NCI-H69 (cell line): ENCODE data around the gene PSD2.

Experiments
- DNase-seq: peaks from one replicate; lab custom pipeline; 2025; lab: John Stamatoyannopoulos, UW

The PSD2 gene

GRCh38 chr5:139795074-139796001, at the start of gene PSD2:
PSD2 (plus strand) TSS chr5:139795808; CDS start chr5:139809441, 13,633 bp downstream.
- peak; percentile 78 for DNase-seq

- peak; percentile 89 for DNase-seq
Observed at GRCh38 chr5:139746691-139747582, 48.7 kb upstream of the PSD2 start.

- peak; percentile 86 for DNase-seq
Observed at GRCh38 chr5:139747583-139748504, 47.8 kb upstream of the PSD2 start.

GRCh38 chr5:139748505-139748826, 47.1 kb upstream of the PSD2 start:
- DNase-seq = peak; percentile 67

- peak; percentile 65 for DNase-seq
Observed at GRCh38 chr5:139749242-139749641, 46.4 kb upstream of the PSD2 start.

GRCh38 chr5:139751236-139751635, 44.4 kb upstream of the PSD2 start:
- DNase-seq = no peak

GRCh38 chr5:139752506-139753473, 42.8 kb upstream of the PSD2 start:
- peak; percentile 91 for DNase-seq

GRCh38 chr5:139755892-139756671, 39.5 kb upstream of the PSD2 start:
- peak; percentile 92 for DNase-seq

GRCh38 chr5:139756971-139757370, 38.6 kb upstream of the PSD2 start:
- DNase-seq = no peak

GRCh38 chr5:139757727-139758509, 37.7 kb upstream of the PSD2 start:
- peak; percentile 23 for DNase-seq

- DNase-seq = no peak
Observed at GRCh38 chr5:139758510-139759075, 37.0 kb upstream of the PSD2 start.

- DNase-seq = peak; percentile 62
Observed at GRCh38 chr5:139759219-139759721, 36.3 kb upstream of the PSD2 start.

GRCh38 chr5:139760066-139761056, 35.2 kb upstream of the PSD2 start:
- peak; percentile 79 for DNase-seq

- DNase-seq = no peak
Observed at GRCh38 chr5:139761057-139761450, 34.6 kb upstream of the PSD2 start.

- DNase-seq = peak; percentile 39
Observed at GRCh38 chr5:139761501-139761900, 34.1 kb upstream of the PSD2 start.

- DNase-seq = peak; percentile 53
Observed at GRCh38 chr5:139762615-139763170, 32.9 kb upstream of the PSD2 start.
